IMR-90 (cell line): ENCODE results near the gene HIVEP3. TPM values are rescaled to one million over a fixed set of nuclear protein-coding genes. Genes with fewer than 3 reads are reported as not detected.
A peak's percentile ranks its signal among the peaks of the same experiment; 100 is the strongest.

Experiments used
- ATAC-seq: fragments of 200-7000 bp; cut with Tn5 transposase; 2 replicates; pipeline ENCODE4 v1.9.1; 2020; ENCODE audit warnings: low read depth, mild to moderate bottlenecking, moderate library complexity
- BruUV-seq: library from RNA; stranded (reverse); fragments of 400-500 nt; replicated peaks from 2 replicates; lab custom pipeline; 2021; lab: Mats Ljungman, UMichigan
- CTCF ChIA-PET: fragments of 300-600 bp; formaldehyde crosslinking; extraction: SDS; loops from one replicate; lab custom pipeline; 2021; ENCODE audit warnings: antibody characterized with exemption; lab: Yijun Ruan, JAX
- POLR2A ChIA-PET: fragments of 300-600 bp; sonication (Branson Sonifier 250); formaldehyde crosslinking; loops from one replicate; lab custom pipeline; 2022; ENCODE audit warnings: antibody characterized with exemption; ENCODE audit not compliant: unreplicated experiment; lab: Charles Lee
- DNase-seq: peaks from one replicate; pipeline ENCODE4 v3.0.0; 2013
- H2AFZ ChIP-seq: replicated peaks from 2 replicates; pipeline ENCODE3; 2013; ENCODE audit warnings: low read length, mild to moderate bottlenecking; ENCODE audit not compliant: poor library complexity
- H2AK5ac ChIP-seq: 2 replicates; pipeline ENCODE4 v1.6.1; 2013; ENCODE audit warnings: low read depth, low read length, inconsistent platforms
- H2AK9ac ChIP-seq: replicated peaks from 2 replicates; pipeline ENCODE3; 2013; ENCODE audit warnings: mild to moderate bottlenecking, low read depth, low read length, moderate library complexity; ENCODE audit not compliant: poor library complexity
- H2BK120ac ChIP-seq: 2 replicates; pipeline ENCODE4 v1.6.1; 2013; ENCODE audit warnings: low read depth, low read length, inconsistent platforms
- H2BK15ac ChIP-seq: 3 replicates; pipeline ENCODE4 v1.6.1; 2013; ENCODE audit warnings: low read depth, low read length, inconsistent platforms
- H2BK20ac ChIP-seq: 2 replicates; pipeline ENCODE4 v1.6.1; 2013; ENCODE audit warnings: low read depth, mild to moderate bottlenecking, inconsistent platforms, low read length, moderate library complexity
- H2BK5ac ChIP-seq: 2 replicates; pipeline ENCODE4 v1.6.1; 2013; ENCODE audit warnings: mild to moderate bottlenecking, low read depth, low read length, inconsistent platforms; ENCODE audit not compliant: poor library complexity, severe bottlenecking
- H3K14ac ChIP-seq: replicated peaks from 2 replicates; pipeline ENCODE4 v1.6.1; 2013; ENCODE audit warnings: low read depth, low read length, inconsistent platforms
- H3K18ac ChIP-seq: 2 replicates; pipeline ENCODE4 v1.6.1; 2013; ENCODE audit warnings: low read depth, low read length, control low read depth
- H3K23ac ChIP-seq: 2 replicates; pipeline ENCODE4 v1.6.1; 2013; ENCODE audit warnings: low read depth, low read length, inconsistent platforms
- H3K27ac ChIP-seq: 2 replicates; pipeline ENCODE4 v1.5.1; 2013; ENCODE audit warnings: mild to moderate bottlenecking, control low read depth, low read length; ENCODE audit not compliant: insufficient read depth
- H3K27me3 ChIP-seq: 2 replicates; pipeline ENCODE4 v1.6.1; 2013; ENCODE audit warnings: low read length; ENCODE audit not compliant: control insufficient read depth, insufficient read depth
- H3K36me3 ChIP-seq: 2 replicates; pipeline ENCODE4 v1.6.1; 2013; ENCODE audit warnings: low read length, mixed read lengths; ENCODE audit not compliant: control insufficient read depth, insufficient read depth
- H3K4ac ChIP-seq: 2 replicates; pipeline ENCODE4 v1.6.1; 2013; ENCODE audit warnings: low read depth, low read length, inconsistent platforms
- H3K4me1 ChIP-seq: 2 replicates; pipeline ENCODE4 v1.6.1; 2013; ENCODE audit warnings: low read length, mixed read lengths; ENCODE audit not compliant: control insufficient read depth, insufficient read depth
- H3K4me2 ChIP-seq: 2 replicates; pipeline ENCODE4 v1.6.1; 2013; ENCODE audit warnings: low read depth, mild to moderate bottlenecking, control low read depth, low read length, moderate library complexity
- H3K4me3 ChIP-seq: 2 replicates; pipeline ENCODE4 v1.5.1; 2013; ENCODE audit warnings: low read depth, mild to moderate bottlenecking, control low read depth, low read length, moderate library complexity; ENCODE audit not compliant: insufficient read depth
- H3K56ac ChIP-seq: 2 replicates; pipeline ENCODE4 v1.6.1; 2013; ENCODE audit warnings: low read length, inconsistent platforms; ENCODE audit not compliant: insufficient read depth; ENCODE audit errors: extremely low read depth
- H3K79me1 ChIP-seq, 2 experiments: 2 replicates each; pipeline ENCODE4 v1.6.1; 2013; ENCODE audit warnings: low read length in 2 of 2, inconsistent platforms in 1 of 2, low read depth in 1 of 2
- H3K9ac ChIP-seq: 2 replicates; pipeline ENCODE4 v1.6.1; 2013; ENCODE audit warnings: low read depth, low read length, control low read depth
- H3K9me1 ChIP-seq: 2 replicates; pipeline ENCODE4 v1.6.1; 2013; ENCODE audit warnings: low read length, inconsistent platforms; ENCODE audit not compliant: insufficient read depth
- H3K9me3 ChIP-seq: 2 replicates; pipeline ENCODE4 v1.6.1; 2013; ENCODE audit warnings: low read length; ENCODE audit not compliant: control insufficient read depth, insufficient read depth
- H4K20me1 ChIP-seq: 2 replicates; pipeline ENCODE4 v1.6.1; 2013; ENCODE audit warnings: low read length, inconsistent platforms; ENCODE audit not compliant: insufficient read depth
- H4K5ac ChIP-seq: 2 replicates; pipeline ENCODE4 v1.6.1; 2013; ENCODE audit warnings: mild to moderate bottlenecking, low read depth, low read length, control low read depth
- H4K8ac ChIP-seq, 2 experiments: 2 replicates each; pipeline ENCODE4 v1.6.1; 2013; ENCODE audit warnings: low read depth in 2 of 2, low read length in 2 of 2, control low read depth in 1 of 2, inconsistent platforms in 1 of 2
- H4K91ac ChIP-seq: 2 replicates; pipeline ENCODE4 v1.6.1; 2013; ENCODE audit warnings: low read depth, low read length, inconsistent platforms; ENCODE audit not compliant: insufficient read depth
- BHLHE40 ChIP-seq: fragments of 150-350 bp; IDR thresholded peaks from 2 replicates; pipeline ENCODE4 v1.6.1; 2016; ENCODE audit warnings: mild to moderate bottlenecking, low read depth, low read length
- CTCF ChIP-seq: conservative IDR thresholded peaks from 2 replicates; pipeline ENCODE4 v1.5.1; 2012; ENCODE audit warnings: mild to moderate bottlenecking, low read depth, low read length, improper control_type of control experiment
- FOS ChIP-seq: fragments of 150-350 bp; IDR thresholded peaks from 2 replicates; pipeline ENCODE4 v1.6.1; 2016; ENCODE audit warnings: low read depth, low read length
- MAFK ChIP-seq: IDR thresholded peaks from 2 replicates; pipeline ENCODE4 v1.6.1; 2012; ENCODE audit warnings: low read depth, low read length, improper control_type of control experiment
- NFE2L2 ChIP-seq: fragments of 150-350 bp; IDR thresholded peaks from 2 replicates; pipeline ENCODE4 v1.6.1; 2016; ENCODE audit warnings: low read depth, mild to moderate bottlenecking, low read length
- RFX5 ChIP-seq: IDR thresholded peaks from 2 replicates; pipeline ENCODE4 v1.8.0; 2012; ENCODE audit warnings: low read depth, mild to moderate bottlenecking, low read length, moderate library complexity
- WGBS, 2 experiments: methylation state at CpG; one replicate each; pipeline versions ENCODE4 v1.1.5 to v1.1.7; 2013; ENCODE audit warnings: missing lambda C conversion rate in 2 of 2; ENCODE audit not compliant: insufficient read length in 1 of 2; ENCODE audit errors: extremely low coverage in 2 of 2; 5-methylcytosine and 5-hydroxymethylcytosine counted together
- dilution Hi-C: fragments of 300-500 bp; cut with HindIII; formaldehyde crosslinking; loops from one replicate; pipeline ENCODE4 v1.14.3; 2018; ENCODE audit warnings: low sequenced_read_pairs; ENCODE audit not compliant: unreplicated experiment
- in situ Hi-C: fragments of 300-500 bp; cut with MboI; formaldehyde crosslinking; loops from 3 replicates; pipeline ENCODE4 v1.14.3; 2019; ENCODE audit warnings: low sequenced_read_pairs, inconsistent platforms, mixed read lengths
- intact Hi-C: fragments of 100-400 bp; cut with micrococcal nuclease; formaldehyde crosslinking; loops from 2 replicates; pipeline ENCODE4 v1.10.0; 2022
- polyA plus RNA-seq, 3 experiments: library from polyadenylated mRNA; depleted of rRNA; stranded (reverse); fragments of >200 nt; gene quantifications; 2 replicates each; pipeline ENCODE4 v1.2.3, GENCODE V29; 2012; ENCODE audit warnings: low replicate concordance in 1 of 3
- total RNA-seq: library from RNA; depleted of rRNA; stranded (reverse); fragments of >200 nt; gene quantifications from 2 replicates; pipeline ENCODE4 v1.2.3, GENCODE V29; 2012
- TF ChIP-seq, protein P1 (sequence below): fragments of 150-350 bp; IDR thresholded peaks from 2 replicates; pipeline ENCODE4 v1.6.1; 2016; ENCODE audit warnings: low read depth, mild to moderate bottlenecking, low read length, moderate library complexity, borderline replicate concordance

The HIVEP3 gene
- total and polyA plus RNA-seq, 2 of the 4 experiments (the other 2 are of a cell fraction): 1.4 to 4.0 TPM

- POLR2A ChIA-PET: no interaction called here
- WGBS, 2 experiments: no CpG with 5 or more reads among the region's 5 CpGs
- Histone ChIP-seq H3K18ac (no peak overlapping the region), H3K27me3 (no peaks in the 10 kb centered on the region), H3K9me1 (peaks cover 4% of the 10 kb centered on the region; the same call in 1 of the 2 replicates), H3K4me1 (peaks cover 2% of the 10 kb centered on the region), H3K36me3 (no peaks in the 10 kb centered on the region), H3K56ac (no peak overlapping the region), H2BK5ac (no peak overlapping the region), H4K8ac (no peak overlapping the region), H3K9ac (no peak overlapping the region), H4K91ac (no peak overlapping the region), H3K4me3 (no peak overlapping the region), H3K23ac (peak overlapping the region; percentile 63; the same call in 1 of the 2 replicates), H2AFZ (no peak overlapping the region), H3K4ac (no peak overlapping the region), H2BK120ac (no peak overlapping the region), H2BK20ac (no peak overlapping the region), H3K27ac (no peak overlapping the region), H3K9me3 (no peaks in the 10 kb centered on the region), H2AK9ac (no peak overlapping the region), H3K14ac (0 out of 2 replicates have a peak overlapping the region, but pooled peaks have one; percentile 8), H2BK15ac (0 out of 3 replicates have a peak overlapping the region, but pooled peaks have one; percentile 40), H4K20me1 (no peaks in the 10 kb centered on the region), H2AK5ac (no peak overlapping the region), H3K4me2 (no peak overlapping the region), H4K5ac (no peak overlapping the region), H3K79me1 (no peaks in the 10 kb centered on the region)
- BruUV-seq: no TSS peak
- ATAC-seq: no peak
- TF ChIP-seq NFE2L2 (no peak), CTCF (no peak), RFX5 (no peak), BHLHE40 (no peak), FOS (no peak), MAFK (no peak)
- TF ChIP-seq, protein P1, sequence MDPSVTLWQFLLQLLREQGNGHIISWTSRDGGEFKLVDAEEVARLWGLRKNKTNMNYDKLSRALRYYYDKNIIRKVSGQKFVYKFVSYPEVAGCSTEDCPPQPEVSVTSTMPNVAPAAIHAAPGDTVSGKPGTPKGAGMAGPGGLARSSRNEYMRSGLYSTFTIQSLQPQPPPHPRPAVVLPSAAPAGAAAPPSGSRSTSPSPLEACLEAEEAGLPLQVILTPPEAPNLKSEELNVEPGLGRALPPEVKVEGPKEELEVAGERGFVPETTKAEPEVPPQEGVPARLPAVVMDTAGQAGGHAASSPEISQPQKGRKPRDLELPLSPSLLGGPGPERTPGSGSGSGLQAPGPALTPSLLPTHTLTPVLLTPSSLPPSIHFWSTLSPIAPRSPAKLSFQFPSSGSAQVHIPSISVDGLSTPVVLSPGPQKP: no peak
- in situ Hi-C loops (no loop called here), dilution Hi-C loops (no loop called here), intact Hi-C loops (no loop called here)
- DNase-seq: no peak
- CTCF ChIA-PET: no interaction called here
These were observed 36.6 kb downstream of the HIVEP3 start for GRCh38 chr1:41882068-41882477.
